ENCODE data around the gene SPATA3. TPM values are rescaled to one million over a fixed set of nuclear protein-coding genes. Genes with fewer than 3 reads are reported as not detected.

Gene SPATA3
- total RNA-seq, 1 experiment from 2014 or later, result not detected

DNA sequence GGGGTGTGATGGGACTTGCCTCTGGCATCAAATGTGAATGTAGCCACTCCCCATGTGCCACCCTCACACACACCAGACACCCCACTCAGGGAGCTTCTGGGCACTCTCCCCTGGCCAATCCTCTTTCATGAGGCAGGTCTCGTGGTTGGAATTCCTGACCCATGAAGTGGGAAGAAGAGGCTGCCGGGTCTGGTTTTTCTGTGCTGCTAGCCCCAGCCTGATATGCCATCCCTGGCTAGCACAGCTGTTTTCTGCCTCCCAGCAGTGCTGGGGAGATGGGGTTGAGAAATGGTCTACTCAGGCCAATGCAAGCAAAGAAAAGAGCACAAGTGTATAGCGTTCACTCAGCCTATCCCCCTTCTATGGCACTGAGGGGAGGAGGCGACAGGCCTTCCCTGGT lies 40.2 kb downstream of the SPATA3 start:
- BruUV-seq (replicated peaks), result no TSS peak
- H3K9me3 Mint-ChIP-seq (ENCODE audit: low read depth, unreplicated experiment), result no peaks in the 10 kb centered on the region
- intact Hi-C loops (cut with micrococcal nuclease; ENCODE audit: unreplicated experiment), result no loop called here
- no peaks in the 10 kb centered on the region for H3K36me3 Mint-ChIP-seq (ENCODE audit: insufficient read depth, unreplicated experiment)
- DNase-seq, result no peak
- TF ChIP-seq, protein P1, sequence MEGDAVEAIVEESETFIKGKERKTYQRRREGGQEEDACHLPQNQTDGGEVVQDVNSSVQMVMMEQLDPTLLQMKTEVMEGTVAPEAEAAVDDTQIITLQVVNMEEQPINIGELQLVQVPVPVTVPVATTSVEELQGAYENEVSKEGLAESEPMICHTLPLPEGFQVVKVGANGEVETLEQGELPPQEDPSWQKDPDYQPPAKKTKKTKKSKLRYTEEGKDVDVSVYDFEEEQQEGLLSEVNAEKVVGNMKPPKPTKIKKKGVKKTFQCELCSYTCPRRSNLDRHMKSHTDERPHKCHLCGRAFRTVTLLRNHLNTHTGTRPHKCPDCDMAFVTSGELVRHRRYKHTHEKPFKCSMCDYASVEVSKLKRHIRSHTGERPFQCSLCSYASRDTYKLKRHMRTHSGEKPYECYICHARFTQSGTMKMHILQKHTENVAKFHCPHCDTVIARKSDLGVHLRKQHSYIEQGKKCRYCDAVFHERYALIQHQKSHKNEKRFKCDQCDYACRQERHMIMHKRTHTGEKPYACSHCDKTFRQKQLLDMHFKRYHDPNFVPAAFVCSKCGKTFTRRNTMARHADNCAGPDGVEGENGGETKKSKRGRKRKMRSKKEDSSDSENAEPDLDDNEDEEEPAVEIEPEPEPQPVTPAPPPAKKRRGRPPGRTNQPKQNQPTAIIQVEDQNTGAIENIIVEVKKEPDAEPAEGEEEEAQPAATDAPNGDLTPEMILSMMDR (IDR thresholded peaks at IDR 0.05; ENCODE audit: unreplicated experiment), result no peak
- no peak overlapping the region for H3K27ac Mint-ChIP-seq (ENCODE audit: unreplicated experiment)
- no peak overlapping the region for H3K4me3 Mint-ChIP-seq (ENCODE audit: low read depth, unreplicated experiment)
- H3K27me3 Mint-ChIP-seq (ENCODE audit: unreplicated experiment), result peaks cover 80% of the 10 kb centered on the region
- peaks cover 9% of the 10 kb centered on the region for H3K4me1 Mint-ChIP-seq (ENCODE audit: low read depth, unreplicated experiment)
- CTCF ChIA-PET, result no interaction called here

DNA sequence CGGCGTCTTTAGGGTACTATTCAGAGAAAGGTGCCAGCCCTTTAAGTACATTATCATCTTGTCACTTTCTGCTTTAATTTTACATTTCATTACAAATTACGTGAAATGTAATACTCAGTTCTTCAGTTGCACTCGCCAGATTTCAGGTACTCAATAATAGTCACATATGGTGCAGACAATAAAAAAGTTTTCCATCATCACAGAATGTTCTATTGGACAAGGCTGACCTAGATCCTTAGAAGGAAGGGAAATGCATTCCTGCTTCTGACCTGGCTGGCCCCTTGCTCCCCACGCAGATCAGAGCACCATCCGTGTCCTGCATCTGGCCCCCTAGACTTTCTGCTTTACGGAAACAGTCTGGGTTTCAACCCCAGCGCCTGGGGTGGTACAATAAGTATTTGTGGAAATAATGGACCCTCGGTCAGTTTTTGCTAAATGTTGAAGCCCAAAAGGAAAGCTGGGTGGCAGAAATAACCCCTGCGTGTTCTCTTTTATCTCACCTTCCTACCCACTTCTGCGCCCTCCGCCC lies 40.7 kb downstream of the SPATA3 start:
- no peak for DNase-seq
- no TSS peak for BruUV-seq (replicated peaks)
- Mint-ChIP-seq H3K4me3 (ENCODE audit: low read depth, unreplicated experiment) (peak overlapping the region; percentile 61), H3K27me3 (ENCODE audit: unreplicated experiment) (peaks cover 84% of the 10 kb centered on the region), H3K9me3 (ENCODE audit: low read depth, unreplicated experiment) (no peaks in the 10 kb centered on the region), H3K4me1 (ENCODE audit: low read depth, unreplicated experiment) (peaks cover 9% of the 10 kb centered on the region), H3K36me3 (ENCODE audit: insufficient read depth, unreplicated experiment) (no peaks in the 10 kb centered on the region), H3K27ac (ENCODE audit: unreplicated experiment) (no peak overlapping the region)
- intact Hi-C loops (cut with micrococcal nuclease; ENCODE audit: unreplicated experiment), result no loop called here
- CTCF ChIA-PET, result no interaction called here
- TF ChIP-seq, protein P1 (IDR thresholded peaks at IDR 0.05; ENCODE audit: unreplicated experiment), result no peak

DNA sequence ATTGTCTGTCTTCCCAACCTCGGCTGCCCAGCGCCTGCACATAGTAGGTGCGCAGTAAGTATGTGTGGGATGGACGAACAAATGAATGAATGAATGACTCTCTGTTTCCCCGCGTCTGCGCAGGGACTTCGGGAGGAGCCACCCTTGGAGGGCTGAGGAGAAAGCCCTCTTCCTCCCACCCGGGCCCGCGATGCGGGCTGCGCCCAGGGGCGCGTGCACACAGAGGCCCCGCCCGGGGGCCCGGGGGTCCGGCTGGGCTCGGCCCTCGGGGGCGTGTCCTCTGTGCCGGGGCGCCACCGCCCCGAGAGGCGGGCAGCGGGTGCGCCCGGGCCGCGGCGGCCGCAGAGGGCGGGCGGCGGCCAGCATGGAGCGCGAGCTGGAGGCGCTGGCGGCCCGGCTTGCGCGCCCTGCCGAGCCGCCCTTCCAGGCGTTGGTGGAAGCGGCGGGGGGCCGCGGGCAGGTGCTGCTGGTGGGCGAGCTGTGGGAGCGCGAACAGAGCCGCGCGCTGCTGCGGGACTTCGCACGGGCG lies 41.3 kb downstream of the SPATA3 start, which contains the start of gene C2orf72:
Gene C2orf72, plus strand, starts transcription at position 322 of the 529 bp plus-strand sequence. Its CDS starts 43 bp downstream, at position 365.
- BruUV-seq (replicated peaks), result no TSS peak
- no peaks in the 10 kb centered on the region for H3K36me3 Mint-ChIP-seq (ENCODE audit: insufficient read depth, unreplicated experiment)
- CTCF ChIA-PET, result no interaction called here
- no peaks in the 10 kb centered on the region for H3K9me3 Mint-ChIP-seq (ENCODE audit: low read depth, unreplicated experiment)
- peak within 1 kb of the TSS; percentile 61 for H3K4me3 Mint-ChIP-seq (ENCODE audit: low read depth, unreplicated experiment)
- peak; percentile 15 for DNase-seq
- H3K4me1 Mint-ChIP-seq (ENCODE audit: low read depth, unreplicated experiment), result peaks cover 9% of the 10 kb centered on the region
- intact Hi-C loops (cut with micrococcal nuclease; ENCODE audit: unreplicated experiment), result no loop called here
- no peak within 1 kb of the TSS for H3K27ac Mint-ChIP-seq (ENCODE audit: unreplicated experiment)
- TF ChIP-seq, protein P1 (IDR thresholded peaks at IDR 0.05; ENCODE audit: unreplicated experiment), result no peak
- peaks cover 84% of the 10 kb centered on the region for H3K27me3 Mint-ChIP-seq (ENCODE audit: unreplicated experiment)

DNA sequence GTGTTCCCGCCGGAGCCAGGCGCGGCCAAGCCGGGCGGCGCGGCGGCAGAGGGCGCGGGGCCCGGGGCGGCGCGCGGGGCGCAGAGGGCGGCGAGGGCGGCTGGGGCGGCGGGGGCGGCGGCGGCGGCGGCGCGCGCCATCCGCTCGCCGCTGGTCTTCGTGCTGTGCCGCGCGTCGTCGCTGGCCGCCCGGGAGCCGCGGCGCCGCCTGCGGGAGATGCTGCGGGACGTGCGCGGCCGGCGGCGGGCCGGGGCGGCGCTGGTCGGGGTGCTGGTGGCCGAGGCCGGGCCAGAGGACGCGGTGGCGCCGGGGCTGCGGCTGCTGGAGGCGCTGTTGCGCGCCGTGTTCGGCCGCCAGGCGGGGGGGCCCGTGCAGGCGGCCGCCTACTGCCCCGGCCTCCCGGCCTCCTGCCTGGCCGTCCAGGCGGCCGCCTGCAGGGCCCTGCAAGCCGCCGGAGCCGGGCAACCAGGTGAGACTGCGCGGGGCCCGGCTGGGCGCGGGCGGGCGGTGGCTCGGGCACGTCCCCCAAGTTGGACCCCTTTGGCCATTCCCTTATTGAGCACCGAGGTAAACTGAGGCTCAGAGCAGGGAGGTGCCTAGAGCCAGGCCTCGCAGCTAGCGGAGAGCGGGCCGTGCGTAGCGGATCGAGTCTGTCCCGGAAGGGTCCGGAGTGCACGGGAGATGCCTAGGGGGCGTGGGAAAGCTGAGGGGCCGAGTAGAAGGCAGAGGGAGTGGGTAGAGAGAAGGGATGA lies 42.0 kb downstream of the SPATA3 start:
- CTCF ChIA-PET, result interaction anchor here (0.6 kb wide), 1 partner anchor 298 kb away, joined by 3 read pairs; no protein-coding TSS in a partner anchor
- Mint-ChIP-seq H3K4me3 (ENCODE audit: low read depth, unreplicated experiment) (peak overlapping the region; percentile 61), H3K27ac (ENCODE audit: unreplicated experiment) (no peak overlapping the region), H3K36me3 (ENCODE audit: insufficient read depth, unreplicated experiment) (no peaks in the 10 kb centered on the region), H3K27me3 (ENCODE audit: unreplicated experiment) (peaks cover 80% of the 10 kb centered on the region), H3K4me1 (ENCODE audit: low read depth, unreplicated experiment) (peaks cover 9% of the 10 kb centered on the region), H3K9me3 (ENCODE audit: low read depth, unreplicated experiment) (no peaks in the 10 kb centered on the region)
- BruUV-seq (replicated peaks), result no TSS peak
- DNase-seq, result peak; percentile 53
- TF ChIP-seq, protein P1 (IDR thresholded peaks at IDR 0.05; ENCODE audit: unreplicated experiment), result no peak
- intact Hi-C loops (cut with micrococcal nuclease; ENCODE audit: unreplicated experiment), result no loop called here

Measured in Calu3 (cell line).